ENCODE results near the gene GK.
"Not testable (repeated sequence)": the region's sequence is repeated elsewhere in the genome, so short reads cannot be mapped to it uniquely, and the experiment has no call there.

Gene GK

DNA sequence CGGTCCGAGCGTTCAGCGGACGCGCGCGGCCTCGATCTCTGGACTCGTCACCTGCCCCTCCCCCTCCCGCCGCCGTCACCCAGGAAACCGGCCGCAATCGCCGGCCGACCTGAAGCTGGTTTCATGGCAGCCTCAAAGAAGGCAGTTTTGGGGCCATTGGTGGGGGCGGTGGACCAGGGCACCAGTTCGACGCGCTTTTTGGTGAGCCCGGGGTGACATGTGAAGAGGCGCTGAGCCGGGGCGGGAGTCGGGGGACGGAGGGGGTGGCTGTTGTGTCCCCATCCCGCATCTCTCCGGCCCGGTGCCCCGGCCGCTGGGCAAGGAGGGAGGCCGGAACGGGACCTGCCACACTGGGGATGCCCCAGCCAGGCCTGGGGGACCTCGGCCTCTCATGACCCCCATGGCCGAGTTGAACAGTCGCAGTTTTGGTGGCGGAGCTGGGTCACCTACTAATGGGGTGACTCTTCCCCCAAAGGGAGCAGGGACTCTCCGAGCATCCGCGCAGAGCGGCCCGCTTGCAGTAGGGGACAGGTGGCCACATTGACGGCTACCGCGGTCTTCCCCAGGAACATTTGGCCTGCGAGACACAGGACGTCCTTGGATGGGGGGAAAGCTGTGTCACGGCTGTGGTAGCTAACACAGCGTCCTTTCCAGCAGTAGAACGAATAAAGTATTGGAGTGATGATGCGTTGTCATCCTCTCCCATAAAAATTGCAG lies at the start of gene GK:
TSS of gene GK (plus strand) at position 9 of the 717 bp plus-strand sequence. CDS start at position 124, 115 bp downstream.
- FAIRE-seq (no peak), DNase-seq (ENCODE audit: insufficient read length, low spot score) (no peak)
- no peak for TF ChIP-seq POLR2A (IDR thresholded peaks at IDR 0.05; ENCODE audit: low read depth, low read length)

DNA sequence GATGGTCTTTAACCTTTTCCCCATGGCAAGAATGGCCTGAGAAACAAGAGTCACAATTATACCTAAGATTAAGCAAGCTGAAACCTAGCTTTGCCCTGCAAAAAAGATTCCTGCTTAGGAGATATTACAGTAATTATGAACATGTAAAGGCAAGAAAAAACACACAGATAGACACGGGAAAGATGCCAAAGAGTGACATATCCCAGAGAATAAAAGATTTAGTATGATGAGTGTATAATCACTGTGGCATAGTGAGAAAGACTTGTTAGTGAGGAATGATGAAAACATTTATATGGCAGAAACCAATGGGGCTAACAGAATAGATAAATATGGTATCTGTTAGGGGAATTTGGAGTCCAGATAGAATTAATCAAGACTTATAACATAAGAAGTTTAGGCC lies 46.1 kb upstream of the GK start:
- no peak for TF ChIP-seq POLR2A (IDR thresholded peaks at IDR 0.05; ENCODE audit: low read depth, low read length)
- FAIRE-seq: no peak
- DNase-seq (ENCODE audit: insufficient read length, low spot score): no peak

DNA sequence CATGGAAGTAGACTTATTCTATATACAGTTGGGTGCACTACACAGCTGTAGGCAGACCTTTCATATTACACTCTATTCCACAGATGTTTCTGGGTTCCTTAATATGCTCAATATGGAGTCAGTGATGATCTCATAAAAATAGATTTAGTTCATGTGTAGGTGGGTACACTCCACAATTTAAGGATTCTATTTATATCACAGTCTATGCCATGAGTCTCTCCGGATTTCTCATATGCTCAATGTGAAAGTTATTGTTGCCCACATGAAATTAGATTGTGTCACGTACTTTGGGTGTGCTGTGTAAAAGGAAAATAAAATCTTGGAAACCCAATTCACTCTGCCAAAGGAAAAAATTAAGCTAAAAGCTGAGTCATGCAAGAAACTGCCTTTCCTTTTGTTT lies 43.2 kb upstream of the GK start:
- no peak for FAIRE-seq
- no peak for DNase-seq (ENCODE audit: insufficient read length, low spot score)
- TF ChIP-seq POLR2A (IDR thresholded peaks at IDR 0.05; ENCODE audit: low read depth, low read length): no peak

DNA sequence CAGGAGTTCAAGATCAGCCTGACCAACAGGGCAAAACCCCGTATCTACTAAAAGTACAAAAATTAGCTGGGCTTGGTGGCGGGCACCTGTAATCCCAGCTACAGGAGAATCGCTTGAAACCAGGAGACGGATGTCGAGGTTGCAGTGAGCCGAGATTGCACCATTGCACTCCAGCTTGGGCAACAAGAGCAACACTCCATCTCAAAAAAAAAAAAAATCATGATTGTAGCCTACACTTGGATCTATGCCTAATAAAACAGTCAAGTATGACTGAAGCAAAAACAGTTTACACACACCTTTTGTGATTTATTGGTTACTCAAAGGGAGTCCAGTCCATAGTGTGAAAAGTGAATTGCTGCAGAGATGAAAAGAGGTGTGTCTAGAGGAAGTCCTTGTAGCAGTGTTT lies 41.0 kb upstream of the GK start:
- FAIRE-seq: no peak
- TF ChIP-seq POLR2A (IDR thresholded peaks at IDR 0.05; ENCODE audit: low read depth, low read length): no peak
- DNase-seq (ENCODE audit: insufficient read length, low spot score): no peak

DNA sequence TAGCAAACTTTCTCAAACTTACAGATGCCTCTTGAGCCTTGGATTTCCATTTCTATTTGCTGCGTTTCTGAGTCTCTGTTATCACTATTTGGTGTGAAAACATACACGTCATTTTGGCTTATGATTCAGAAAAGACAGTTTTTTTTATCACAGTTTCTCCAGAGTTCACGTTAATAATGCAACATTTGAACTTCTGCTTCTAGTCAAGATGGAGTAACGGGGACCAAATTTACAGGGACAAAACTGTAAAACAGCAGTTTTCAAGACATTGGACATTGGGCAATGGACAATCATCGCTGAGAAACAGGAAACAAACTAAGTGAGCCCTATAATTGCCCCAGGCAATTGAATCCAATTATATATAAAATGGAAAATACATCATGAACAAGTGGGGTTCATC lies 39.5 kb upstream of the GK start:
- no peak for FAIRE-seq
- no peak for DNase-seq (ENCODE audit: insufficient read length, low spot score)
- no peak for TF ChIP-seq POLR2A (IDR thresholded peaks at IDR 0.05; ENCODE audit: low read depth, low read length)

DNA sequence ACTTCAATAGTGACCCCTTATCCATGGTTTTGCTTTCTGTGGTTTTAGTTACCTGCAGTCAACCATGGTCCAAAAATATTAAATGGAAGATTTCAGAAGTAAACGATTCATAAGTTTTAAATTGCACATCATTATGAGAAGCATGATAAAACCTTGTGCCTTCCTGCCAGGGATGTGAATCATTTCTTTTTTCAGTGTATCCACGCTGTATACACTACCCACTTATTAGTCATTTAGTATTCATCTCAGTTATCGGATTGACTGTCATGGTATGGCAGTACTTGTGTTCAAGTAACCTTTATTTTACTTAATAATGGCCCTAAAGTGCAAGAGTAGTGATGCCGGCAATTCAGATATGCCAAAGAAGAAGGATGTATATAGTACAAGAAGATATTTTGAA lies 38.0 kb upstream of the GK start:
- FAIRE-seq (no peak), DNase-seq (ENCODE audit: insufficient read length, low spot score) (no peak)
- no peak for TF ChIP-seq POLR2A (IDR thresholded peaks at IDR 0.05; ENCODE audit: low read depth, low read length)

DNA sequence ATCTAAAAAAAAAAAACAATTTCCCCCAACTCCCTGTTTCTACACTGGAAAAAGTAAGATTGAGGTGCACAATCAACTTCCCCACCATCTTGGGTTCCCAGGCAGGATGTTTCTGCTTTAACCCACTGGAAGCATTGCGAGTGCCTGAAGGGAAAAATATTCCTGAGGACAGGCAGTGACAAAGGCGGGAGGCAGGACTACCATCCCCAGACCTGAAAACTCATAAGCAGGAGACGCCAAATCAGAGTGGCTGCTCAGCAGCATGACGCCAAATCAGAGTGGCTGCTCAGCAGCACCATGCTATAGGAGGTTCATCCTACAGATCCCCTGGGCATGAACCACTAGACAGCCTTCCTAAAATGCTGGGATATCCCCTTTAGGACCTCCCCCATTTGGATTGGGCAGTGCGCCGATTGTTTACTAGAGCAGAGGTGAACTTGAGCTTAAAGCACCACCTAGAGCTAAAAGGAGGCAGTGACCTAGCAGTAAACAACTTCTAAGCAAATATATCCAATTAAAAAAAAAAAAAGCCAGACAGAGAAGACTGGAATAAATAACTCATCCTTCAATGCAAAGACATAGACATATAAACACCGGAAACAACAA lies 35.0 kb upstream of the GK start:
- FAIRE-seq: no peak
- no peak for DNase-seq (ENCODE audit: insufficient read length, low spot score)

DNA sequence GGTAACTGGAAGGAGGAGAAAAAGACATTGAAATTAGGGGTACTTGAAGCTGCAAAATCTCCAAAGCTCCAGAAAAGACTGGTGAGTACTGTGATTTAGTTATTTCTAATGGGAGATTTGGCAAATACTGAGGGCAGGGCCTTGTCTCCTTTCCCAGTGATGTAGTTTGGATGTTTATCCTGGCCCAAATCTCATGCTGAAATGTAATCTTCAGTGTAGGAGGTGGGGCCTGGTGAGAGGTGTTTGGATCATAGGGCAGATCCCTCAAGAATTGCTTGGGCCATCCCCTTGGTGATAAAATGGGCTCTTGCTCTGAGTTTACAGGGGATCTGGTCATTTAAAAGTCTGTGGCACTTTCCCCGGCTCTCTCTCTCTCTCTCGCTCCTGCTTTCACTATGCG lies 33.1 kb upstream of the GK start:
- no peak for DNase-seq (ENCODE audit: insufficient read length, low spot score)
- no peak for TF ChIP-seq POLR2A (IDR thresholded peaks at IDR 0.05; ENCODE audit: low read depth, low read length)
- no peak for FAIRE-seq

More for the DNA sequence above, 35.0 kb upstream of the GK start:
- TF ChIP-seq POLR2A (IDR thresholded peaks at IDR 0.05; ENCODE audit: low read depth, low read length): no peak

DNA sequence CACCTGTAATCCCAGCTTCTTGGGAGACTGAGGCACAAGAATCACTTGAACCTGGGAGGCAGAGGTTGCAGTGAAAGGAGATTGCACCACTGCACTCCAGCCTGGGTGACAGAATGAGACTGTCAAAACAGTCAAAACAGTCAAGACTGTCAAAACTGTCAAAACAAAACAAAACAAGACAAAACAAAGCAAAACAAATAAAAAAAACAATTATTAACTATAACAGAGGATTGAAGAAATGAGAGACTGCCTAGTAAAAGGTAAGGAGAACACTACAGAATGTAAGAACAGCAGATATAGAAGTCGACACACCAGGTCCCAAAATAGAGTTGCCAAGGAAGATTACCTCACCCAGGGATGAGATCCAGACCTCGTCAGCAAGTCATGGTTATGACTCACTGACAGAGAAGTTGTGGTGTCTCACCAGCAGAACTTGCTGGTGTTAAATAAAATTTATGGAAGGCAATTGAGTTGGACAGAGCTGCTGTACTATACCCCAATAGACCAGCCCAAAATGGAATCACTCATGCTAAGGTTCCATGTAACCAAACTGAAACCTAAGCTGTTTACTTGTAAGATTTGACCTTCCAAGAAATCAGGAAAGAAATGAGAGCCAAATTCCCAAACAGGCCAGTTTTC lies 32.1 kb upstream of the GK start:
- TF ChIP-seq POLR2A (IDR thresholded peaks at IDR 0.05; ENCODE audit: low read depth, low read length): no peak
- FAIRE-seq (no peak), DNase-seq (ENCODE audit: insufficient read length, low spot score) (peak; percentile 23)

DNA sequence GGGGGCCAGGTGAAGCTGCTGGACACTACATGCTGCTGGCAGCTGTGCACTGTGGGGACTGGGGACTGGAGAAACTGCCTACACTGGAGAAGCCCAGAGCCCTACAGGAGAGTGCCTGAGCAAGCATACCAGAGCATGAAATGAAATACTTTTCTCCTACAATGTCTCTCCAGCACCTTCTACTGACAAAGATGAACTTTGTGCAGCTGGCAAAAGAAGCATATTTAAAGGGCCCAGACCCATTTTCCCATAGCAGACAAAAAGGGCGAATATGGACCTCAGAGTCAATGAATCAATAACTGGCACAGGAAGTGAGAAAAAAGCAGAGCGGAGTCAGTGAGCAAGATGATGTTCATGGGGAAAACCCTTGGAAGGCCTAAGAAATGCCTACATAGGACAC lies 30.9 kb upstream of the GK start:
- TF ChIP-seq POLR2A (IDR thresholded peaks at IDR 0.05; ENCODE audit: low read depth, low read length): no peak
- FAIRE-seq: no peak

DNA sequence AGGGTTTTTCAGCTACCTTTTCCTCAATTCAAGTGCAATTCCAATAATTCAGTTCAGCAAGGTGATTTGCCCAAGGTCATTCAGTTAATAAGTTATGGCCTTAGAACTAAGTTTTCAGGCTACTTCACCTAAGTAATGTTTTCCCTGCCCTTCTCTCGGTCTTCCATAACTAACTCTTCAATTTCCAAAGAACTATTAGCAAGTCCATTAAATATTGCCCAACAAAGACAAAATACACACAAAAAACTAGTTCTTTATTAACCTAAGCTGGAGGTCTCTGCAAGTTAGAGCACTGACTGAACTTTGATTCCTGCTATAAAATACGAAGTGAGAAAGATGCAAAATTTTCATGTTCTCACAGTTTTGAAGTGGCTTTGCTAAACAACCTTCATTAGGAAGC lies 26.8 kb upstream of the GK start:
- no peak for FAIRE-seq
- no peak for DNase-seq (ENCODE audit: insufficient read length, low spot score)
- TF ChIP-seq POLR2A (IDR thresholded peaks at IDR 0.05; ENCODE audit: low read depth, low read length): no peak

More for the DNA sequence above, 30.9 kb upstream of the GK start:
- no peak for DNase-seq (ENCODE audit: insufficient read length, low spot score)

DNA sequence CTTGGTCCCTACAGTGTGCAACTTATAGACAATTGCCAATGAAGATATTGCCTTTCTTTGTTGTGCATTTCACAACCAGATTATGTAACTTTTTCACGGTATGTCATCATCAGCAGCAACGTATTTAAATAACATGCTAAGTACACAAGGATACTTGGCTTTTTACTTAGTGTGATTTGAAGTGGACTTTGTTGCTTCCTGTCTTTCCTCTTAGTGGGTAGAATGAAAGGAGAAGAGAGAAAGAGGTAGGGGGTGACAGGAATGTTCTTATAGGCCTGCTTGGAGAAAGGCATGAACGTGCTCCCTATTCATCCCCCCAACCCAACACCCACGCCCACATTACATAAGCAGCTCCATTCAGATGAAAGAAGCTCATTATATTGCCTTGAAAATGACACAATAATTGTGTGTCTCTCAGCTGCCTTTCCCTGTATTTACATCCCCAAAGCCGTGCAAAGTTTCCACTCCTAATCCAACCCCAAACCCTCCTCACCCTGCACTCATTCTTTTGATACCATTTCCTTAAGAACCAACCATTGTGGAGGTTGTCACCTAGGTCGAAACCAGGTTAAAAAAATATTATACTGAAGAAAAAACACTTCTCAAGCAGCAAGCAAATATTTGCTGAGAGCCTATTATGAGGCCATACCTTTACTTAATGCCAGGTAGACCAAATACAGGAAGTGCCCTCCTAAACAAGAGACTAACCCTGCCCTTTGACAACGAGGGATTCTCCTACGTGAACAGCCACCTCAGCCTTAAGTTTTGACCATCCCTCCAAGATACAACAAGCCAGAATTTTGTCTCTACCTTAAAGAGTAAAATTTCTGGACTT lies 25.2 kb upstream of the GK start:
- TF ChIP-seq POLR2A (IDR thresholded peaks at IDR 0.05; ENCODE audit: low read depth, low read length): no peak
- DNase-seq (ENCODE audit: insufficient read length, low spot score) (no peak), FAIRE-seq (no peak)

DNA sequence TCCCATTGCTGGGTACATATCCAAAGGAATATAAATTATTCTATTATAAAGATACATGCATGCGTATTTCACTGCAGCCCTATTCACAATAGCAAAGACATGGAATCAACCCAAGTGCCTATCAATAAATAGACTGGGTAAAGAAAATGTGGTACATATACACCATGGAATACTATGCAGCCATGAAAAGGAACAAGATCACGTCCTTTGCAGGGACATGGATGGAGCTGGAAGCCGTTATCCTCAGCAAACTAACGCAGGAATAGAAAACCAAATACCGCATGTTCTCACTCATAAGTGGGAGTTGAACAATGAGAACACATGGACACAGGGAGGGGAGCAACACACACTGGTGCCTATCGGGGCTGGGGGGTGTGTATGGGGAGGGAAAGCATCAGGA lies 19.2 kb upstream of the GK start:
- not testable (repeated sequence) for DNase-seq (ENCODE audit: insufficient read length, low spot score); FAIRE-seq

DNA sequence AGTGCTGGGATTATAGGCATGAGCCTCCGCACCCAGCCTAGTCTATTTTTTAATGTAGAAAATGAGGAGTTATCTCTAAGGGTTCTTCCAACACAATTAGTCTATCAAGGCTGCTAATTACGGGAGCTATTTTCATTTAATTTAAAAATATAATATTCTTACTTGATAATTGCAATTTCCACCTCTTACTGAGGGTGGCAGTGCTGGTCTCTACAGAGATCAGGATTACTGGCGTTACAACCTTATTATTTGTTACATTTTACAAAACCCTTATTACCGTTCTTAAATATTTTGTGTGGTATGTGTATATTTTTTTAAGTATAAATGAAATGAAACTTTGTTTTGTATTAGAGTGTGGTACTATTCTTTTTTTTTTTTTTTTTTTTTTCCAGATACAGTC lies 17.6 kb upstream of the GK start:
- no peak for DNase-seq (ENCODE audit: insufficient read length, low spot score)
- no peak for TF ChIP-seq POLR2A (IDR thresholded peaks at IDR 0.05; ENCODE audit: low read depth, low read length)
- FAIRE-seq: no peak
